GM12891 (cell line): ENCODE results near the gene MTPN.

Experiments
- POLR2AphosphoS5 ChIP-seq: IDR thresholded peaks from 2 replicates; pipeline ENCODE4 v1.6.1; 2011; ENCODE audit warnings: low read depth, low read length, control low read depth
- SPI1 ChIP-seq: IDR thresholded peaks from 2 replicates; pipeline ENCODE4 v1.6.1; 2011; ENCODE audit warnings: low read depth, low read length, control low read depth

- TF ChIP-seq POLR2AphosphoS5, result no peak
- TF ChIP-seq SPI1, result no peak
Observed at GRCh38 chr7:135877805-135878204, 99.4 kb downstream of the MTPN start.
